RWPE2 (cell line): ENCODE results near the gene GPX3.
A peak's percentile ranks its signal among the peaks of the same experiment; 100 is the strongest.

ENCODE experiments used
- ATAC-seq: fragments of 200-7000 bp; cut with Tn5 transposase; 3 replicates; pipeline ENCODE4 v1.9.1; 2021; ENCODE audit warnings: low read depth
- DNase-seq: peaks from one replicate; pipeline ENCODE4 v3.0.0-alpha.2; 2020; ENCODE audit warnings: low spot score
- H3K27ac ChIP-seq: fragments of 450-650 bp; 2 replicates; pipeline ENCODE4 v1.5.1; 2017; ENCODE audit warnings: mild to moderate bottlenecking; ENCODE audit not compliant: poor library complexity, severe bottlenecking
- H3K27me3 ChIP-seq: fragments of 250-450 bp; sonication (Bioruptor Pico); 2 replicates; pipeline ENCODE4 v1.5.1; 2021; ENCODE audit warnings: mild to moderate bottlenecking, moderate library complexity; ENCODE audit not compliant: insufficient read depth, poor library complexity, severe bottlenecking
- H3K36me3 ChIP-seq: fragments of 250-450 bp; sonication (Bioruptor Pico); 2 replicates; pipeline ENCODE4 v1.5.1; 2020; ENCODE audit warnings: low read depth, mild to moderate bottlenecking, moderate library complexity
- H3K4me1 ChIP-seq: fragments of 250-450 bp; sonication (Bioruptor Pico); 2 replicates; pipeline ENCODE4 v1.5.1; 2021; ENCODE audit warnings: mild to moderate bottlenecking, moderate library complexity; ENCODE audit not compliant: insufficient read depth, poor library complexity, severe bottlenecking
- H3K4me3 ChIP-seq: fragments of 250-450 bp; sonication (Bioruptor Pico); 2 replicates; pipeline ENCODE4 v1.5.1; 2021; ENCODE audit warnings: mild to moderate bottlenecking, moderate library complexity; ENCODE audit not compliant: severe bottlenecking
- H3K9me3 ChIP-seq: fragments of 250-450 bp; sonication (Bioruptor Pico); 2 replicates; pipeline ENCODE4 v1.5.1; 2021; ENCODE audit warnings: mild to moderate bottlenecking, moderate library complexity; ENCODE audit not compliant: severe bottlenecking
- TF ChIP-seq, protein P1 (sequence below): fragments of 450-650 bp; IDR thresholded peaks from one replicate; pipeline ENCODE4 v1.5.1; 2017; ENCODE audit warnings: mild to moderate bottlenecking, moderate library complexity; ENCODE audit not compliant: poor library complexity, severe bottlenecking

The GPX3 gene

DNA sequence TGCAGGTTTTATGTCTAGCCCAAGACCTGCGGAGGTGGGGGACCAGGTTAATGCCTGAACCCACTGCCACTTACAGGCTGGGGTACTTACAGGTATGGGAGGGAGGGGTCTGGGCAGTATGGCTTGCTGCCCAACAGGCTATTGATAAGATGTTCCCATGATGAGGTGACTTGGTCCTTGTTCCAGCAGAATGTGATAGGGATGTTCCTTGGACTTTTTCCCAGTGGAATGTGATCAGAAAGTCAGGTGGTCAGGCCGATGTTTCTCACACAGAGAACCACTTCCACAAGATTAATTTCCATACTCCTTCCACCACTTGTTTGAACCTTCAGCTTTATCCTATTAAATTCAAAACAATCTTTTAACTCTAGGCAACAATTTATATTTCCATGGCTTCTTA, 27.0 kb upstream of the GPX3 start:
- TF ChIP-seq, protein P1, sequence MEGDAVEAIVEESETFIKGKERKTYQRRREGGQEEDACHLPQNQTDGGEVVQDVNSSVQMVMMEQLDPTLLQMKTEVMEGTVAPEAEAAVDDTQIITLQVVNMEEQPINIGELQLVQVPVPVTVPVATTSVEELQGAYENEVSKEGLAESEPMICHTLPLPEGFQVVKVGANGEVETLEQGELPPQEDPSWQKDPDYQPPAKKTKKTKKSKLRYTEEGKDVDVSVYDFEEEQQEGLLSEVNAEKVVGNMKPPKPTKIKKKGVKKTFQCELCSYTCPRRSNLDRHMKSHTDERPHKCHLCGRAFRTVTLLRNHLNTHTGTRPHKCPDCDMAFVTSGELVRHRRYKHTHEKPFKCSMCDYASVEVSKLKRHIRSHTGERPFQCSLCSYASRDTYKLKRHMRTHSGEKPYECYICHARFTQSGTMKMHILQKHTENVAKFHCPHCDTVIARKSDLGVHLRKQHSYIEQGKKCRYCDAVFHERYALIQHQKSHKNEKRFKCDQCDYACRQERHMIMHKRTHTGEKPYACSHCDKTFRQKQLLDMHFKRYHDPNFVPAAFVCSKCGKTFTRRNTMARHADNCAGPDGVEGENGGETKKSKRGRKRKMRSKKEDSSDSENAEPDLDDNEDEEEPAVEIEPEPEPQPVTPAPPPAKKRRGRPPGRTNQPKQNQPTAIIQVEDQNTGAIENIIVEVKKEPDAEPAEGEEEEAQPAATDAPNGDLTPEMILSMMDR = no peak
- H3K4me3 ChIP-seq = no peak overlapping the region
- no peaks in the 10 kb centered on the region for H3K4me1 ChIP-seq
- H3K27ac ChIP-seq = no peak overlapping the region
- ATAC-seq = no peak
- H3K27me3 ChIP-seq = no peaks in the 10 kb centered on the region
- H3K36me3 ChIP-seq = no peaks in the 10 kb centered on the region
- no peaks in the 10 kb centered on the region for H3K9me3 ChIP-seq
- DNase-seq = no peak

DNA sequence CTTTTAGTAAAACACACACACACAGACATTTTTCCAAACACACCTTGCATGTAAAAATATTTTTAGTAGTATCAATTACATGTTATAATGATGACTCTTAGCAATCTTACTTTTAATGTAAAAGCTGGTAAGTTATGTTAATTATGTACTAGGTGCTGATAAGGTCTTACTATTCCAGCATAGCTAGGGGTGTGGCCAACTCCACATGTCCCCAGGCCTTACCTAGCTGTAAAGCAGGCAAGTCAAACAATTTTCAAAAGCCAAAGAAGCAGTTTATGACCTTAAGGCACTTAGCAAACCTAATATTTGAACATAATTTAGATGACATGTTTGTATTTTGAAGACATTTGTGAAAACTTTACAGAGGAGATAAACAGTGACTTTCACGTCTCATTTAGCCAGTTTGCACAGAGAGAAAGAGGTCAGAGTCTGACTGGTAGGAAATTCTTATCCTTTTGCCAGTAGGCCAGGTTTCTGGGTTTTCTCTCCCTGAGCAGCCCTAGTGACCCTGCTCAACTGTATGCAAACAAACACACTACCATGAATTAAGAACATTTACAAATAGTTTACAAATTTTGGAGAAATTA, 26.5 kb upstream of the GPX3 start:
- ATAC-seq = no peak
- no peak overlapping the region for H3K4me3 ChIP-seq
- no peak for DNase-seq
- no peaks in the 10 kb centered on the region for H3K9me3 ChIP-seq
- H3K36me3 ChIP-seq = no peaks in the 10 kb centered on the region
- TF ChIP-seq, protein P1 = no peak
- no peaks in the 10 kb centered on the region for H3K27me3 ChIP-seq
- no peak overlapping the region for H3K27ac ChIP-seq
- no peaks in the 10 kb centered on the region for H3K4me1 ChIP-seq

DNA sequence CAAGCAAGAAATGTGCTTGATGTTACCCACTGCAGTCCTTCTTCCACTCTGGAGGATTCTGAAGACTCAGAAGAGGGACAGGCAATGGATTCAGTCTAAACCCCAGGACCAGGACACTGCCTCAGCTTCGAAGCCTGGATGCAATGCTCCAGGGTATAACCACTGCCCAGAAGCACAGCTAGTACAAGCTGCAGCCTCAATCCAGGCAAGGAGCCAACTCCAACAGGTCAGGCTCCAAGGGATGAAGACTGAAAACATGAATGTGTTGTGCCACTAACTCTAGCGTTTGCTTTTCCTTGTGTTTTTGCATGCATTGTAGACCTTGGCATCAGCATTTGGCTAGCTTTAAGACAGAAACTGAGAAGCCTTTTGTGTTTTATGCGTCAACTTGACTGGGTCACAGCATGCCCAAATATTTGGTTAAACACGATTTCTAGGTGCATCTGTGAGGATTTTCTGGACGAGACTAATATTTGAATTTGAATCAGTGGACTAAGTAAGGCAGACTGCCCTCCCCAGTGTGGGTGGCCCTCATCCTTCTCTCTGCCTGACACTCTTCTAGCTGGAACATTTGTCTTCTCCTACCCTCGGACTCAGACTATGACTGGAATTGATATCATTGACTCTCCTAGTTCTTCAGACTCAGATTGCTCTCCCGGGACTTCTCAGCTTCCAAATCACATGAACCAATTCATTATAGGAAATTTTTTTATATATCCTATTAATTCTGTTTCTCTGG, 20.5 kb upstream of the GPX3 start:
- H3K4me3 ChIP-seq = no peak overlapping the region
- H3K27ac ChIP-seq = no peak overlapping the region
- H3K27me3 ChIP-seq = no peaks in the 10 kb centered on the region
- H3K36me3 ChIP-seq = no peaks in the 10 kb centered on the region
- TF ChIP-seq, protein P1 = no peak
- H3K9me3 ChIP-seq = no peaks in the 10 kb centered on the region
- DNase-seq = no peak
- H3K4me1 ChIP-seq = no peaks in the 10 kb centered on the region
- peak; percentile 49 for ATAC-seq

DNA sequence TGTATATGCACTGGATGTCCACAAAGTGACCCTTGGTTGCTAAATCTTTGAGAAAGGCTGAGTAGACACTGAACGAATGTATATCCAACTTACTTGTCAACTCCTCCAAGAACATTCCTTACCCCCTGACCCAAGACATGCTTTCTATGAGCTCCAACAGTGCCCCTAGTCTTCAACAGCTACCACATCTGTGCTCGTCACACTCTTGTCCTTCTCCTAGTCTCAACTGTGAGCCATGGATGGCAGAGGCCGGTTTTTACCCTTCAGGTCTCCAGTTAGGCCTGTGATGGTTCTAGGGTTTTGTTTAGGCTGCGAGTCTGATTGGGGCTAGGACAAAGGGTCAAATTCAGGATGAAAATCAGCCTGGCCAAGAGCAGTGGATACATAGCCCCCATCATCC, 19.0 kb upstream of the GPX3 start:
- H3K27me3 ChIP-seq = no peaks in the 10 kb centered on the region
- DNase-seq (no peak), ATAC-seq (no peak)
- H3K4me3 ChIP-seq = no peak overlapping the region
- TF ChIP-seq, protein P1 = no peak
- no peaks in the 10 kb centered on the region for H3K36me3 ChIP-seq
- H3K4me1 ChIP-seq = no peaks in the 10 kb centered on the region
- no peaks in the 10 kb centered on the region for H3K9me3 ChIP-seq
- H3K27ac ChIP-seq = no peak overlapping the region

DNA sequence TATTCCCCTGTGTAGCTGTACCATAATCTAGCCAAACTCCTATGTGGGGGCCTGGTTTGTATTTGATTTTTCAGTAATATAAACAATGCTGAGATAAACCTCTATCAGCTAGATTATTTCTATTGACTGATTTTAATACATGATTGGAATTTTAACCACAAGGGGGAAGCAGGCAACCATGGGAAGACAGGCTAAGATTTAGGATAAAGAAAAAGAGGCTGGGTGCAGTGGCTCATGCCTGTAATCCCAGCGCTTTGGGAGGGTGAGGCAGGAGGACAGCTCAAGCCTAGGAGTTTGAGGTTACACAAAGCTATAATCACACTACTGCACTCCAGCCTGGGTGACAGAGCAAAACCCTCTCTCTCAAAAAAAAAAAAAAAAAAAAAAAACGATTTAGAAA, 18.1 kb upstream of the GPX3 start:
- TF ChIP-seq, protein P1 = peak; percentile 91
- DNase-seq (no peak), ATAC-seq (peak; percentile 46; the same call in 2 of the 3 replicates)
- H3K27ac ChIP-seq = no peak overlapping the region
- no peaks in the 10 kb centered on the region for H3K4me1 ChIP-seq
- H3K36me3 ChIP-seq = no peaks in the 10 kb centered on the region
- no peaks in the 10 kb centered on the region for H3K27me3 ChIP-seq
- no peaks in the 10 kb centered on the region for H3K9me3 ChIP-seq
- no peak overlapping the region for H3K4me3 ChIP-seq
